HL-60 (cell line): ENCODE results near the gene SLC8A2.
"Not testable (repeated sequence)": the region's sequence is repeated elsewhere in the genome, so short reads cannot be mapped to it uniquely, and the experiment has no call there.

Source experiments
- DNase-seq, 2 experiments: peaks; one replicate each; pipeline ENCODE4 v3.0.0-alpha.2; 2010 to 2020; ENCODE audit warnings: low read depth in 1 of 2, low spot score in 1 of 2
- H3K27ac ChIP-seq: fragments of 250-450 bp; sonication (Bioruptor Pico); replicated peaks from 2 replicates; pipeline ENCODE4 v1.5.1; 2020; ENCODE audit warnings: mild to moderate bottlenecking, moderate library complexity
- H3K27me3 ChIP-seq: fragments of 250-450 bp; sonication (Bioruptor Pico); 2 replicates; pipeline ENCODE4 v1.5.1; 2021; ENCODE audit warnings: mild to moderate bottlenecking, moderate library complexity; ENCODE audit not compliant: insufficient read depth, poor library complexity, severe bottlenecking
- H3K4me3 ChIP-seq: replicated peaks from 2 replicates; pipeline ENCODE4 v1.5.1; 2011; ENCODE audit warnings: mild to moderate bottlenecking, control low read depth, low read length; ENCODE audit not compliant: insufficient read depth
- GABPA ChIP-seq: IDR thresholded peaks from 2 replicates; pipeline ENCODE4 v1.6.1; 2012; ENCODE audit warnings: low read depth
- POLR2AphosphoS5 ChIP-seq: IDR thresholded peaks from 2 replicates; pipeline ENCODE4 v1.6.1; 2012; ENCODE audit warnings: low read depth
- SPI1 ChIP-seq: IDR thresholded peaks from 2 replicates; pipeline ENCODE4 v1.6.1; 2012; ENCODE audit warnings: low read depth, mild to moderate bottlenecking, borderline replicate concordance
- TF ChIP-seq, protein P1 (sequence below): IDR thresholded peaks from 2 replicates; pipeline ENCODE4 v1.6.1; 2012; ENCODE audit warnings: low read depth; ENCODE audit not compliant: insufficient replicate concordance
- TF ChIP-seq, protein P2 (sequence below): IDR thresholded peaks from one replicate; pipeline ENCODE4 v1.5.1; 2011; ENCODE audit warnings: low read length, control low read depth, inconsistent platforms; ENCODE audit not compliant: insufficient read depth

Gene SLC8A2

DNA sequence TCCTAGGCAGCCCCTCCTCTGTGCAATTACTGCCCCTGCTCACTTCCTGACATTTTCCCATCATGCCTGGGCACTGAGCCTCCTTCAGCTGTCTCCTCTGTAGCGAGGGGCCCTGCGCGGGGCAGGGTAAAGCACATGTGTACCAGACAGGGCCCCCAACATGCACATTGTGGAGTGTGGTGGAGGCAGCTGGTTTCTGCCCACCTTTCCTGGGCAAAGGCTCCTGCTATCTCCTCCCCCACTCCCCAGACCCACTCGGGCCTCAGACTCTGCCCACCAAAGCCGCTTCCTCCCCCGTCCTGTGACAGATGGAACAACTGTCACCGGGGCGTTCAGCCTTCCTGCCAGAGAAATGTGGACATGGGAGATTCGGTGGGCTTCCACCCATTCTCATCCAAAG, 15.2 kb upstream of the SLC8A2 start:
- Histone ChIP-seq H3K4me3 (no peak overlapping the region), H3K27ac (peak overlapping the region; percentile 60), H3K27me3 (no peaks in the 10 kb centered on the region)
- DNase-seq, result peak in 1 of 2 experiments; percentile 55
- TF ChIP-seq SPI1 (no peak), POLR2AphosphoS5 (peak; percentile 88), GABPA (no peak)
- TF ChIP-seq, protein P1, sequence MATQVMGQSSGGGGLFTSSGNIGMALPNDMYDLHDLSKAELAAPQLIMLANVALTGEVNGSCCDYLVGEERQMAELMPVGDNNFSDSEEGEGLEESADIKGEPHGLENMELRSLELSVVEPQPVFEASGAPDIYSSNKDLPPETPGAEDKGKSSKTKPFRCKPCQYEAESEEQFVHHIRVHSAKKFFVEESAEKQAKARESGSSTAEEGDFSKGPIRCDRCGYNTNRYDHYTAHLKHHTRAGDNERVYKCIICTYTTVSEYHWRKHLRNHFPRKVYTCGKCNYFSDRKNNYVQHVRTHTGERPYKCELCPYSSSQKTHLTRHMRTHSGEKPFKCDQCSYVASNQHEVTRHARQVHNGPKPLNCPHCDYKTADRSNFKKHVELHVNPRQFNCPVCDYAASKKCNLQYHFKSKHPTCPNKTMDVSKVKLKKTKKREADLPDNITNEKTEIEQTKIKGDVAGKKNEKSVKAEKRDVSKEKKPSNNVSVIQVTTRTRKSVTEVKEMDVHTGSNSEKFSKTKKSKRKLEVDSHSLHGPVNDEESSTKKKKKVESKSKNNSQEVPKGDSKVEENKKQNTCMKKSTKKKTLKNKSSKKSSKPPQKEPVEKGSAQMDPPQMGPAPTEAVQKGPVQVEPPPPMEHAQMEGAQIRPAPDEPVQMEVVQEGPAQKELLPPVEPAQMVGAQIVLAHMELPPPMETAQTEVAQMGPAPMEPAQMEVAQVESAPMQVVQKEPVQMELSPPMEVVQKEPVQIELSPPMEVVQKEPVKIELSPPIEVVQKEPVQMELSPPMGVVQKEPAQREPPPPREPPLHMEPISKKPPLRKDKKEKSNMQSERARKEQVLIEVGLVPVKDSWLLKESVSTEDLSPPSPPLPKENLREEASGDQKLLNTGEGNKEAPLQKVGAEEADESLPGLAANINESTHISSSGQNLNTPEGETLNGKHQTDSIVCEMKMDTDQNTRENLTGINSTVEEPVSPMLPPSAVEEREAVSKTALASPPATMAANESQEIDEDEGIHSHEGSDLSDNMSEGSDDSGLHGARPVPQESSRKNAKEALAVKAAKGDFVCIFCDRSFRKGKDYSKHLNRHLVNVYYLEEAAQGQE, result no peak
- TF ChIP-seq, protein P2, sequence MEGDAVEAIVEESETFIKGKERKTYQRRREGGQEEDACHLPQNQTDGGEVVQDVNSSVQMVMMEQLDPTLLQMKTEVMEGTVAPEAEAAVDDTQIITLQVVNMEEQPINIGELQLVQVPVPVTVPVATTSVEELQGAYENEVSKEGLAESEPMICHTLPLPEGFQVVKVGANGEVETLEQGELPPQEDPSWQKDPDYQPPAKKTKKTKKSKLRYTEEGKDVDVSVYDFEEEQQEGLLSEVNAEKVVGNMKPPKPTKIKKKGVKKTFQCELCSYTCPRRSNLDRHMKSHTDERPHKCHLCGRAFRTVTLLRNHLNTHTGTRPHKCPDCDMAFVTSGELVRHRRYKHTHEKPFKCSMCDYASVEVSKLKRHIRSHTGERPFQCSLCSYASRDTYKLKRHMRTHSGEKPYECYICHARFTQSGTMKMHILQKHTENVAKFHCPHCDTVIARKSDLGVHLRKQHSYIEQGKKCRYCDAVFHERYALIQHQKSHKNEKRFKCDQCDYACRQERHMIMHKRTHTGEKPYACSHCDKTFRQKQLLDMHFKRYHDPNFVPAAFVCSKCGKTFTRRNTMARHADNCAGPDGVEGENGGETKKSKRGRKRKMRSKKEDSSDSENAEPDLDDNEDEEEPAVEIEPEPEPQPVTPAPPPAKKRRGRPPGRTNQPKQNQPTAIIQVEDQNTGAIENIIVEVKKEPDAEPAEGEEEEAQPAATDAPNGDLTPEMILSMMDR, result no peak

DNA sequence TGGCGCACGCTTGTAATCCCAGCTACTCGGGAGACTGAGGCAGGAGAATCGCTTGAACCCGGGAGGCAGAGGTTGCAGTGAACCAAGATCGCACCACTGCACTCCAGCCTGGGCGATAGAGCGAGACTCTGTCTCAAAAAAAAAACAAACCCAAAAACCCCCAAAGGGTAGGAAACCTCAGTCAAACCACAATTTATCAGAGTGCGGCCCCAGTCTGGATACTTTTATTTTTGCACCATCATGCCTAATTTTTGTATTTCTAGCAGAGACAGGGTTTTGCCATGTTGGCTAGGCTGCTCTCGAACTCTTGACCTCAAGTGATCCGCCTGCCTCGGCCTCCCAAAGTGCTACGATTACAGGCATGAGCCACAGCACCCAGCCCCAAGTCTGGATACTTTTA, 14.5 kb upstream of the SLC8A2 start:
- peak overlapping the region; percentile 60 for H3K27ac ChIP-seq
- DNase-seq, H3K27me3 ChIP-seq, H3K4me3 ChIP-seq: not testable (repeated sequence)

DNA sequence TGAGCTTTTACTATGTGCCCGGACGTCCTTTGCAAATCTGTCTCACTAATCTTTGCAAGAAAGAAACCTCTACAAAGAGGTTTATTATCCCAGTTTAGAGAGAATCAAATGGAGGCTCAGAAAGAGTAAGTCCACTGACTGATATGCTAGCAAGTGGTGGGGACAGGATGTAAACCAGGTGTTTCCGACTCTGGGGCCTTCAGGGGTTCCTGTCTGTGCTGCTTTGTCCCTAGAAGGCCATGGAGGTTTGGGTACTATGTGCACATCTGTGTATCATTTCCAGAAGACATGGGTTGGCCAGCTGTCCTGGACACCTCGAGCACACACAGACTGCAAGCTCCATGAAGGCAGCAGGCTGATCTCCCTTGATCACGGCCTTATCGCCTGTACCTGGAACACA, 13.5 kb upstream of the SLC8A2 start:
- no peak overlapping the region for H3K4me3 ChIP-seq
- no peak overlapping the region; the same call in 1 of the 2 replicates for H3K27ac ChIP-seq
- no peak for DNase-seq
- TF ChIP-seq, protein P1, result no peak
- no peak for TF ChIP-seq POLR2AphosphoS5
- TF ChIP-seq, protein P2, result no peak
- no peak for TF ChIP-seq GABPA
- no peak for TF ChIP-seq SPI1
- no peaks in the 10 kb centered on the region for H3K27me3 ChIP-seq

DNA sequence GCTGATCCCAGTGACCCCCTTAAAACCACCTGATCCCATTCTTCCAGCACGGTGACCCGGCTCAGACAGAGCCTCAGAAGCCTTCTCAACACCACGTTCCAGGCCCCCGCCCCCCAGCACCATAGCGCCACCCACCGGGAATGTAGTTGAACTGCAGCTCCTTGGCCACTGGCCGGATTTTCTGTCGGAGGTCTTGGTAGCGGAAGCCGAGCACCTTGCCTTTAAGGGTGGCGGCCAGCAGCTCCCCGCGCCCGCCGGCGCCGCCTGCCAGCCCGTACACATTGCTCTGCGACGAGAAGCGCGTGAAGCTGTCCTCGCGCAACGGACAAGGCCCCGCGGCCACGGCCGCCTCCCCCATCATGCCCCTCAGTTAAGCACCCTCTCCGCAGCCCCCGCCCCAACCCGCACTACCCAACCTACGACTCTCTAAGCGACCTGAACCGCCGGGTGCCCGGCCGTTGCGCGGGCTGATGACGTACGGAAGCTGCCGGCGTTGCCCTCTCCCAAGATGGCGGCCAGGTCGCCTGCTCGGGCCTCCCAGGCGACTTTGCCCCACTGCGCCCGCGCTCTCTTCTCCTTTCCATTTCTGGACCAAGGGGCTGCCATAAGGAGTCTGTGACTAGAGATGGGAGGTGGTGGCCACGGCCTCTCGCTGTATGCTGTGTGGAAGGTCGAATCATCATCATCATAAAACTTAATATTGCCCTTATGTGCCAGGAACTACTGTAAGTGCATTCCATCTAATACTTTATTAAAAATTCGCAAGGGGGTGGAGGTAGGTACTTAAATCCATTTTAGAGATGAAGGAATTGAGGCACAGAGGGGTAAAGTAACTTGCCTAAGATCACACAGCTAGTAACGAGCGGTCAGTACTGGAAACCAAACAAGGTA, 12.4 kb upstream of the SLC8A2 start, which contains the start of gene KPTN:
Gene KPTN (minus strand): TSS at position 420 of the 891 bp plus-strand sequence. CDS start 59 bp downstream, at position 361.
- peak; percentile 85 to 91 for DNase-seq
- Histone ChIP-seq H3K27me3 (no peaks in the 10 kb centered on the region), H3K4me3 (peak within 1 kb of the TSS; percentile 61), H3K27ac (peak within 1 kb of the TSS; percentile 96)
- no peak for TF ChIP-seq SPI1
- TF ChIP-seq GABPA, result no peak
- TF ChIP-seq, protein P2, result peak; percentile 87
- TF ChIP-seq POLR2AphosphoS5, result peak; percentile 17; the same call in 1 of the 2 replicates
- TF ChIP-seq, protein P1, result peak; percentile 32
